HEK293 (cell line): ENCODE data around the gene TNNT3.

ENCODE experiments used
- CTCF ChIA-PET: fragments of 350-600 bp; formaldehyde crosslinking; extraction: SDS; loops from one replicate; lab custom pipeline; 2021; ENCODE audit warnings: antibody characterized with exemption; lab: Yijun Ruan, JAX
- POLR2A ChIA-PET: fragments of 300-600 bp; formaldehyde crosslinking; extraction: SDS; loops from one replicate; lab custom pipeline; 2020; ENCODE audit warnings: antibody characterized with exemption, inconsistent platforms; lab: Yijun Ruan, JAX
- H3K27ac ChIP-seq: fragments of 200-500 bp; sonication (Bioruptor generic); 2 replicates; pipeline ENCODE4 v1.5.1; 2014; ENCODE audit warnings: low read depth, low read length, control low read depth, inconsistent platforms; ENCODE audit errors: extremely low read depth
- H3K36me3 ChIP-seq, 2 experiments: fragments of 200-500 bp in 1 of 2; sonication (Bioruptor generic) in 1 of 2; 1 replicate in 1 of 2; 2 replicates in 1 of 2; pipeline ENCODE4 v1.5.1; 2014 to 2017; ENCODE audit warnings: inconsistent platforms in 2 of 2, low read length in 2 of 2; ENCODE audit not compliant: control insufficient read depth in 2 of 2, insufficient read depth in 1 of 2
- H3K4me1 ChIP-seq: fragments of 200-500 bp; sonication (Bioruptor generic); 2 replicates; pipeline ENCODE4 v1.5.1; 2014; ENCODE audit warnings: mild to moderate bottlenecking, low read length, inconsistent platforms; ENCODE audit not compliant: control insufficient read depth, insufficient read depth
- H3K4me3 ChIP-seq: 2 replicates; pipeline ENCODE4 v1.5.1; 2011; ENCODE audit warnings: low read depth, mild to moderate bottlenecking, control low read depth, low read length, moderate library complexity
- H3K9me3 ChIP-seq: fragments of 200-500 bp; sonication (Bioruptor generic); 2 replicates; pipeline ENCODE4 v1.5.1; 2014; ENCODE audit warnings: low read depth, low read length, inconsistent platforms; ENCODE audit not compliant: control insufficient read depth, insufficient read depth
- GLIS2 ChIP-seq: fragments of 450-650 bp; formaldehyde crosslinking; IDR thresholded peaks from 2 replicates; pipeline ENCODE4 v1.5.1; 2016; ENCODE audit warnings: missing biosample characterization, missing genetic modification characterization
- OSR2 ChIP-seq: fragments of 450-650 bp; formaldehyde crosslinking; IDR thresholded peaks from 2 replicates; pipeline ENCODE4 v1.5.1; 2016; ENCODE audit warnings: missing biosample characterization, missing genetic modification characterization
- PBX3 ChIP-seq: sonication (generic); formaldehyde crosslinking; IDR thresholded peaks from 2 replicates; pipeline ENCODE4 v1.8.1; 2022; ENCODE audit warnings: mild to moderate bottlenecking, moderate library complexity, missing genetic modification reagents
- REPIN1 ChIP-seq: fragments of 450-650 bp; formaldehyde crosslinking; IDR thresholded peaks from 2 replicates; pipeline ENCODE4 v1.5.1; 2017; ENCODE audit warnings: missing biosample characterization, missing genetic modification characterization, low read depth
- REST ChIP-seq: fragments of 450-650 bp; formaldehyde crosslinking; IDR thresholded peaks from 2 replicates; pipeline ENCODE4 v1.5.1; 2016; ENCODE audit warnings: missing biosample characterization, missing genetic modification characterization
- ZEB2 ChIP-seq: fragments of 450-650 bp; formaldehyde crosslinking; IDR thresholded peaks from 2 replicates; pipeline ENCODE4 v1.5.1; 2016; ENCODE audit warnings: missing biosample characterization, missing genetic modification characterization
- ZNF335 ChIP-seq: fragments of 450-650 bp; formaldehyde crosslinking; conservative IDR thresholded peaks from 2 replicates; pipeline ENCODE4 v1.5.1; 2016; ENCODE audit warnings: missing biosample characterization, missing genetic modification characterization
- ZNF37A ChIP-seq: fragments of 450-650 bp; IDR thresholded peaks from 2 replicates; pipeline ENCODE4 v1.5.1; 2018; ENCODE audit warnings: missing biosample characterization, missing genetic modification characterization
- ZNF416 ChIP-seq: fragments of 450-650 bp; formaldehyde crosslinking; IDR thresholded peaks from 2 replicates; pipeline ENCODE4 v1.5.1; 2016; ENCODE audit warnings: missing biosample characterization, missing genetic modification characterization
- ZNF549 ChIP-seq: fragments of 450-650 bp; IDR thresholded peaks from 2 replicates; pipeline ENCODE4 v1.5.1; 2018; ENCODE audit warnings: missing biosample characterization, missing genetic modification characterization, mild to moderate bottlenecking, inconsistent platforms, moderate library complexity
- ZNF585B ChIP-seq: fragments of 450-650 bp; formaldehyde crosslinking; IDR thresholded peaks from 2 replicates; pipeline ENCODE4 v1.5.1; 2016; ENCODE audit warnings: missing biosample characterization, missing genetic modification characterization
- ZNF792 ChIP-seq: fragments of 450-650 bp; formaldehyde crosslinking; IDR thresholded peaks from 2 replicates; pipeline ENCODE4 v1.5.1; 2016; ENCODE audit warnings: missing biosample characterization, missing genetic modification characterization
- ZNF843 ChIP-seq: fragments of 450-650 bp; formaldehyde crosslinking; IDR thresholded peaks from 2 replicates; pipeline ENCODE4 v1.5.1; 2016; ENCODE audit warnings: missing biosample characterization, missing genetic modification characterization

TNNT3 gene

GRCh38 chr11:1879342-1879940, 40.1 kb upstream of the TNNT3 start:
- ChIA-PET POLR2A (no interaction called here), CTCF (interaction anchor here (0.6 to 3.5 kb wide), 6 partner anchors 20 to 272 kb away, joined by 3 to 12 read pairs (median 3); no protein-coding TSS in a partner anchor)
- no peaks in the 10 kb centered on the region for H3K9me3 ChIP-seq
- TF ChIP-seq ZNF549 (tag by site-specific recombination) (no peak), ZEB2 (tag by site-specific recombination) (no peak), ZNF585B (tag by site-specific recombination) (no peak), ZNF37A (tag by site-specific recombination) (no peak), ZNF792 (tag by site-specific recombination) (no peak)
- no peak overlapping the region for H3K27ac ChIP-seq
- no peaks in the 10 kb centered on the region for H3K36me3 ChIP-seq
- H3K4me1 ChIP-seq, result no peaks in the 10 kb centered on the region
- no peak overlapping the region for H3K4me3 ChIP-seq

GRCh38 chr11:1879941-1880720, 39.4 kb upstream of the TNNT3 start:
- Histone ChIP-seq H3K27ac (no peak overlapping the region), H3K36me3 (no peaks in the 10 kb centered on the region), H3K4me3 (no peak overlapping the region), H3K9me3 (no peaks in the 10 kb centered on the region)
- ChIA-PET CTCF (interaction anchor here (0.7 to 3.1 kb wide), 3 partner anchors 46 to 186 kb away, joined by 3 to 32 read pairs (median 13); partner anchors contain the start of gene SYT8), POLR2A (no interaction called here)
- TF ChIP-seq ZNF843 (tag by site-specific recombination), result no peak
- no peak for TF ChIP-seq REST (tag by site-specific recombination)
- TF ChIP-seq ZNF335, result peak; percentile 39; the same call in 1 of the 2 replicates
- TF ChIP-seq PBX3 (CRISPR knock-in tag), result no peak
- TF ChIP-seq ZNF416 (tag by site-specific recombination), result no peak
- TF ChIP-seq REPIN1 (tag by site-specific recombination), result no peak
- TF ChIP-seq, all 188 proteins: peak for 1
- H3K4me1 ChIP-seq, result no peaks in the 10 kb centered on the region

GRCh38 chr11:1880746-1881441, 38.6 kb upstream of the TNNT3 start:
- Histone ChIP-seq H3K4me3 (no peak overlapping the region), H3K36me3 (no peaks in the 10 kb centered on the region), H3K4me1 (no peaks in the 10 kb centered on the region), H3K27ac (no peak overlapping the region), H3K9me3 (no peaks in the 10 kb centered on the region)
- TF ChIP-seq ZNF335 (0 out of 2 replicates have a peak, but pooled peaks have one; percentile 10), OSR2 (tag by site-specific recombination) (no peak), GLIS2 (no peak)
- CTCF ChIA-PET, result interaction anchor here (0.7 to 3.9 kb wide), 8 partner anchors 11 to 269 kb away, joined by 3 to 119 read pairs (median 13); partner anchors contain the start of genes PRR33 and SYT8
- POLR2A ChIA-PET, result no interaction called here
